Fibroblast of upper back skin (primary cell): ENCODE data around the gene BSCL2.
"Not testable (repeated sequence)": the region's sequence is repeated elsewhere in the genome, so short reads cannot be mapped to it uniquely, and the experiment has no call there.

Experiments used
- DNase-seq: peaks from one replicate; pipeline ENCODE4 v3.0.0-alpha.2; 2013

BSCL2 gene

DNA sequence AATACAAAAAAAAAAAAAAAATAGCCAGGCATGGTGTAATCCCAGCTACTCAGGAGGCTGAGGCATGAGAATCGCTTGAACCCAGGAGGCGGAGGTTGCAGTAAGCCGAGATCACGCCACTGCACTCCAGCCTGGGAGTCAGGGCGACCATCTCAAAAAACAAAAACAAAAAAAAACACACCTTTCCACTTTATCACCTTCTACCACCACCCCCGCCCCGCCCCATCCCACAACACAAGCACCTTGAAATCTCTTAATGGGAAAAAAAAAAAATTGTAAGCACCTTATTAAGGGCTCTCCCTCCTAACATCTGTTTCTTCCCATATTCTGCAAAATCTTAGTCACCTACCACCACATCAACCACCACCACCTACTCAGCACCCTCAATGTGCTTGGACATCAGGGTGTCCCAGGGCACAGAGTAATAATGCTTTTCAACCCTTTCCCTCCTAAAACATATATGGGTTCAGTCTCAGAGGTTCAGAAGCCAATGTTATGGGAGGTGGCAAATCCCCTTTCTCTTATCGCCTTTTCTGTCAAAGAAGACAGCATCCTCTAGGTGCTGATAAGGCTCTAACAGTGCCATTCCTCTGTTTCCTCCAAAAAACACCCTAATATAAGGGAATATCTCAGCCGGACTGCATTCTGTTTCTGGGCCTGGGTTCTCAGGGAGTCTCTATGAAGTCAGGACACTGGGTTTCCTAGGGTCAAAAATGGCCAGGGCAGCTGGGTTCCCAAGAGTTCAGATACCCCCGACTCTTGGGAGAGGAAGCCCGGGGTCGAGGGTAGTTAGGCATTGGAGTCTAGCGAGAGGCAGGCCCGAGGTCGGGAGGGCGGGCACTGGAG lies 54.8 kb downstream of the BSCL2 start:
- no peak for DNase-seq

DNA sequence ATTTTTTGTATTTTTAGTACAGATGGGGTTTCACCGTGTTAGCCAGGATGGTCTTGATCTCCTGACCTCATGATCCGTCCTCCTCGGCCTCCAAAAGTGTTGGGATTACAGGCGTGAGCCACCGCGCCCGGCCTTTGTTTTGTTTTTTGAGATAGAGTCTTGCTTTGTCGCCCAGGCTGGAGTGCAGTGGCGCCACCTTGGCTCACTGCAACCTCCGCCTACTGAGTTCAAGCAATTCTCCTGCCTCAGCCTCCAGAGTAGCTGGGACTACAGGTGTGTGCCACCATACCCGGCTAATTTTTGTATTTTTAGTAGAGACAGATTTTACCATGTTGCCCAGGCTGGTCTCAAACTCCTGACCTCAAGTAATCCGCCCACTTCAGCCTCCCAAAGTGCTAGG lies 56.9 kb downstream of the BSCL2 start:
- not testable (repeated sequence) for DNase-seq

DNA sequence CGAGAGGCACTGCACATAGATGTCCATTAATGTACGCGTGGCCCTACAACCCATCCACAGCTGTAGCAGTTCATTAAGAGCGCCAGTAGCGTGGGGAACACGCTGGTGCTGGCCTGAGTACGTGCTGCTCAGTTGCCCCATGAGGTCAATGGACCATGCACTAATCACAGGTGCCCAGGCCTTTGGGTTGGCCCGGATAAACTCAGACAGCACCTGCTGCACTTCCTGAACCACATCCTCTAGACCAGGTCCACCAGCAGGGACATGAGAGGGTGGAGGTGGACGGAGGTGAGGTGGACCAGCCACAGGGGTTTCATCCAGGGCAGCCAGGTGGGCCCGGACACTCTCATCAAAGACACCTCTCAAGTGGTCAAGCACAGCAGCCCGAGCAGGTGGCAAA lies 57.7 kb downstream of the BSCL2 start:
- DNase-seq: no peak

DNA sequence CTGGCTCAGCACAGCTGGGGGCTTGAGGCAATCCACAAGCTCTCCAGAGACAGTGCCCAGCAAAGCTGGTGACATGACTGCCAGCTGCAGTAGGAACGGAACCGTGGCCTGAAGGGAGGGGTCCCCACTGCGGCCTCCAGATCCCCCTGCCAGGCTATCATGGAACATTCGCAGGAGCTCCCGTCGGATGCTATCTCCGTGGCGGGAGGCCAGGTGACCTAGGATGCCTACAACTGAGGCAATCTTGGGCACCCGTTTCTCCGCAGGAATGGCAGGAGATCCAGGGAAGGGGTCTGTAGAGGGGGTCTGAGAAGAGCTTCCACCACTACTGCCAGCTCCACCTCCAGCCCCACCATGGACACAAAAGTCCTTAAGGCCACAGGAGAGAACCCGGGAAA lies 58.3 kb downstream of the BSCL2 start:
- no peak for DNase-seq

- no peak for DNase-seq
These were observed 58.8 kb downstream of the BSCL2 start for GRCh38 chr11:62648185-62648966.

DNA sequence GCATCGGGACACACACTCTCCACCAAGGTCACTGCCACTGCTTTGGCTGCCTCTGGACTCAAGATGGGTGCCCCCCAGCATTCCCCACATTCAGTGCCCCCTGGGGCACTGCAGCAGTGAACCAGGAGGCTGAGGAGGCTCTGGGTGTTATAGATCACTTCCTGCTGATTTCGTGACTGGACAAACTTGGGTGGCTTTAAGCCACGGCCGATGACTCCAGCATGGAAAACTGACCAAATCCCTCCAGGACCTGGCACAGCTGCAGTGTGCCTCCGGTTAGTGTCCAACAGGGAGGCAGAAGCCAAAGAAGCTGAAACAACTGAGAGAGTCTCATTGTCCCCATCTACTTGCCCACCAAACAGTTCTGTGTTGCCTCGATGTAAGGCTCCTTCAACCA lies 59.6 kb downstream of the BSCL2 start:
- no peak for DNase-seq

DNA sequence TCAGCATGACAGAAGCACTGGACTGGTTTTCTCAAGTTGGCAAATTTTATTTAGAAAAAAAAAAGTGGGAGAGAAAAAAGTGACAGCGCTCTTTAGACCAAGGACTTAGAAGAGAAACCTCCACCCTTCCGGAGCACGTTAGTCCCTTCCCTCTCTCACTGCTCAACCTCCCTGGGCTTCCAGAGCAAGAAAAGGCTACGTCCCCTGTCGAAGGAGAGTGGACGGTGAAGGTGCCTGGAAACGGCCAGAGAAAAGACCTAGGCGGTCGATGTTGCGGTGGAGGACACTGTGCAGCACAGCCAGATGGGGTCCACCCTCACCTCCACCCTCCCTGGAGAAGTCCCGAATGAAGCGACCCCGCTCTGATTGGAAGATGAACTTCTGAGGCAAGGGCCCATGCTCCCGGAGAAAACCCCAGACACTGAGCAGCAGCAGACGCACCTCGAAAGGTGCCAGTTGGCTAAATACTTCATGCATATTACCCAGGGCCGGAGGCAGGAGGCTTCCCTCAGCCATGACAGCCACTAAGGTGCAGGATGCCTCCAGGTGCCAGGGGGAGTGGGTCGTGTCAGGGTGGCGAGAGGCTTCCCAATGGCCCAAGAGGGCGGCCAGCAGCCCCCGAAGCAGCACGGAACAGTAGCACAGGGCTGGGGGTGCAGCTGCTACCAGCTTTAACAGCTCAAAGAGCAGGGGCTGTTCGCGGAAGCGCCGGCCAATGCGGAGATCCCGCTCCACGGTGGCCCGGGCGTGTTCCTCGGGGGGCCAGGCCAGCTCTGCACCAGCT lies 60.2 kb downstream of the BSCL2 start:
- DNase-seq: no peak

- DNase-seq: peak; percentile 97
These were observed 61.0 kb downstream of the BSCL2 start, which contains the start of gene GANAB for GRCh38 chr11:62645946-62646824. Gene GANAB, minus strand, starts transcription at chr11:62646613. Its CDS starts 14 bp downstream, at chr11:62646599.

DNA sequence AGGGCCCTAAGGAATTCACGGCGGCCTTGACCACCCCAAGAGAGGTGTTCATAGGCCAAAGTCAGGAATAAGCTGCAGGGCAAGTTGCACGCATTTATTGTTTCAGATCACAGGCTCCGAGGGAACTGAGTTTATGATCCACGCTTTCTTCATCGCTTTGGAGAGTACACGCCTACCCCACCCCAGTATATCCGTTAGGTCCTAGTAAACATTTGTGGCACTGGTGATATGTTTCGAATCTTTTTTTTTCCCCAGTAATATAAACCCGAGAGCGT lies 61.6 kb downstream of the BSCL2 start:
- DNase-seq: no peak

DNA sequence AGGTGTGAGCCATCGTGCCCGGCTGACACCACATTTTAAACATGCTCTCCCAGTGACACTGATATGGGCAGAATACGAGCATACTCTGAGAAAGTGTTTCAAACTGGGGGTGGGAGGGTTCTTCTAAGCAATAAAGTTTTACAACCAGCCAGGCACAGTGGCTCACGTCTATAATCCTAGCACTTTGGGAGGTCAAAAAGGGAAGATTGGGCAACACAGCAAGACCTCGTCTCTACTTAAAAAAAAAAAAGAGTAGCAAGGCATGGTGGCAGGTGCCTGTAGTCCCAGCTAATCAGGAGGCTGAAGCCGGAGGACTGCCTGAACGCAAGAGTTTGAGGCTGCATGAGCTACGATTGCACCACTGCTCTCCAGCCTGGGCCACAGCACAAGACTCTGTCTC lies 63.0 kb downstream of the BSCL2 start:
- DNase-seq: no peak
